Islet of Langerhans (tissue), 1 donor: ENCODE measurements around the gene KRTAP10-1.
"Not testable (repeated sequence)": the region's sequence is repeated elsewhere in the genome, so short reads cannot be mapped to it uniquely, and the experiment has no call there.

ENCODE experiments used
- FAIRE-seq: peaks from one replicate; lab custom pipeline; 2011; peaks lifted over from hg19 to GRCh38; lab: Jason Lieb, UNC

Gene KRTAP10-1, protein sequence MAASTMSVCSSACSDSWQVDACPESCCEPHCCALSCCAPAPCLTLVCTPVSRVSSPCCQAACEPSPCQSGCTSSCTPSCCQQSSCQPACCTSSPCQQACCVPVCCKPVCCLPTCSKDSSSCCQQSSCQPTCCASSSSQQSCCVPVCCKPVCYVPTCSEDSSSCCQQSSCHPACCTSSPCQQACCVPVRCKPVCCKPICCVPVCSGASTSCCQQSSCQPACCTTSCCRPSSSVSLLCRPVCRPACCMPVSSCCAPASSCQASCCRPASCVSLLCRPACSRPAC

DNA sequence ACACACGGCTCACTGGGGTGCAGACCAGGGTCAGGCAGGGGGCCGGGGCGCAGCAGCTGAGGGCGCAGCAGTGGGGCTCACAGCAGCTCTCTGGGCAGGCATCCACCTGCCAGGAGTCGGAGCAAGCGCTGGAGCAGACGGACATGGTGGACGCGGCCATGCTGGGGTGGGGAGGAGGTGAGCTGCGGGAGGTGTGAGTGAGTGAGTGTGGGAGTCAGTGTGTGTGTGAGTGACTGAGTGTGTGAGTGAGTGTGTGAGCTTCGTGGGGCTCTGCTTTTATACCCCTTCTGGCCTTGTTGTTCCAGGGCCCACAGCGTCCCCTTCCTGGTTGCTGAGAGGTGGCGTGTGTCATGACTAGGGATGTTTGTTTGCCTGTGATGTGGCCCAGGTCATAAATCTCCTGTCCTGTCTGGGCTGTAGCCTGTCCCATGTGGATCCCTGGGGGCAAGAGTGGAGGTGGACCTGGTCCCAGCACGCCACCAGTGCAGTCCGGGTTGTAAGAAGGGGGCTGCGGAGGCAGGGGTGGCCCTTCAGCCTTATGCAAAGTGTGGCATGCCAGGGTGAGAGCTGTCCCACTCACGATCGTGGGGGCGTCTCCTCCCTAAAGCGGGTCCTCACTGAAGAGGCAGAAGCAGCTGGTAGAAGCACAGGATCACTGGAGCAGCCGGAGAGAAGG lies at the start of gene KRTAP10-1:
TSS of gene KRTAP10-1 (minus strand) at position 205 of the 676 bp plus-strand sequence. CDS start at position 160, 45 bp downstream.
- FAIRE-seq, result no peak

DNA sequence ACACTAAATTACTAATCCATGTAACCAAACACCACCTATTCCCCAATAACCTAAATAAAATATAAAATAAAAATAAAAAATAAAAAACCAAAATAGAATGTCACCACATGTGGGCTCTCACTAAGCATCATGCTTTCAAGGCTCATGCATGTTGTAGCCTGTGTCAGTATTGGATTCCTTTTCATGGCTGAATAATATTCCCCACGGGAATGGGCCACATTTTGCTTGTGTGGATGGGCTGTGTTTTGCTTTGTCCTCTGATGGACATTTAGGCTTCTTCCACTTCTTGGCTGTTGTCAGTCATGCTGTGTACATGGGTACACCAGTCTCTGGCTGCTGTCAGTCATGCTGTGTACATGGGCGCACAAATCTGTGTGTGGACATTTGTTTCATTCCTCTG lies 49.1 kb upstream of the KRTAP10-1 start:
- no peak for FAIRE-seq

DNA sequence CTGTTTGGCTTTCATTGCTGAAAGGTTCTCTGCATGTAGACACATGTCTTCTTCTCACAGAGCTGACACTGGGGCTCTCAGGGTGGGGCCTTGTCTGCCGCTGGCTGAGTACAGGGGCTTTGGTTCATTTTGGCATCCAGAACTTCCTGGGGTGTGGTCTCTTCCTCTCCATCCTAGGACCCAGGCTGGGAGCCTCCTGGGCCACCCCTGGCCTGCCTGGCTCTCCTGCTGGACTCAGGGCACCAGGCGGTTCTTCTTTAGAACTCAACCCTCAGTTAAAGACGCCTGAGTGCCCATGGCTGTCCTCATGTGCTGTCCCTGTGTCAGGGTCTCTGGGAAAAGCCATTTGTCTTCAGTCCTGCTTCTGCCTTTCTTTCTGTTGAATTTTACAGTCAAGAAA lies 45.9 kb upstream of the KRTAP10-1 start:
- FAIRE-seq, result no peak

DNA sequence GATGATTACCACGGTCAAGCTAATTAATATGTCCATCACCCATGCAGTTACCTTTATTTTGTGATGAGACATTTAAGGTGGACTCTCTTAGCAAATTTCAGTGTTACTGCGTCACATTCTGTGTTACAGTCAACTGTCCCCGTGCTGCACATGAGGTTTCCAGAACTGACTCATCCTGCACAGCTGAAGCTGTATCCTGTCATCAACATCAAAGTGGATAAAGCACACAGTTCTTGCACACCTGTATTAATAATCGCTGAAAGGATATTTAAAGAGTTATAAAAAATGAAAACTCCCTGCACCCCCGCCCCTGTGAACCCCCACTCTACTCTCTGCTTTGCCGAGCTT lies 43.8 kb upstream of the KRTAP10-1 start:
- no peak for FAIRE-seq

DNA sequence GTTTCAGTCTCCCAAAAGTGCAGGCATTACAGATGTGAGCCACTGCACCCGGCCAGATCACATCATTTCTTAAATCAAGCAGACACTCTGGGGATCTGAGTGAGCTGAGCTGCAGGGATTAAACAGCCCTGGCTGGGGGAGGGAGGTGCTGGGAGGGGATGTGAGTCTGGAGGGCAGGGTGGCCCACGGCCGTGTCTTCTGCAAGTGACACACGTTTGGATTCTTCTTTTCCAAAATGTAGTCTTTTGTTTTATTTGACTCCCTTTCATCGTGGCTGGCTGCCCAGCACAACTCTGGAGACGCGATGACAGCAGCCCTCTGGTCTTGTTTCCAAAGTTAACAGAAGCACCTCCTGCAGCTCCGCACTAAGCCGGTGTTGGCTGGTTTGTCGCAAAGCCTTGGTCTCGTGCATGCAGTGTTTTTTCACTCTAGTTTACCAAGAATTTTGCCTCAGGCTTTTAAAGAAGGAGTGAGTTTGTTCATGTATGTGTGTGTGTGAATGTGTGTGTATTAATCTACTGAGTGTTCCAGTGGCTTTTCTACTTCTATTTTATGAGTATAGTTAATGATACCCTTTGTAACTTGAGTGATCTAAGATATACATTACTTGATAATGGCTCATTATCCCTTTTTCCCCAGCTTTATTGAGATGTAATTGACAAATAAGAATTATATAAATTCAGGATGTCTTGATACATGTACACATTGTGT lies 43.2 kb upstream of the KRTAP10-1 start:
- no peak for FAIRE-seq

DNA sequence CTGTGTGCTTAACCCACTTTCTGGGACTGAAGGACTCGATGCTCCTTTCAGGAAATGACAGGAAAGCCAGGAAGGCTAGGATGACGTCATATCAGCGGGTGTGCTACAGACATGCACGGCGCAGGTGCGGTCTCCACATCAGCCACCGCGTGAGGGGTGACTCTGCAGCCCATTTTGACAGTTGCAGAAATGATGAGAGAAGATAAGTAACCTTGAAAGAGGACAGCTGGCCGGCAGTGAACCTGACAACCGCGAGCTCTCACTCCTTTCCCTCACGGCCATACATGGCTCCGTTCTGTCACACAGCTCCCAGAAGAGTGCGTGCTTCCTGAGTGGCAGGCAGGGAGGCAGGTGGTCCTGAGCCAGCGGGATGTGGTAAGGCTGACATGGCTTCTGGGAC lies 42.1 kb upstream of the KRTAP10-1 start:
- no peak for FAIRE-seq

DNA sequence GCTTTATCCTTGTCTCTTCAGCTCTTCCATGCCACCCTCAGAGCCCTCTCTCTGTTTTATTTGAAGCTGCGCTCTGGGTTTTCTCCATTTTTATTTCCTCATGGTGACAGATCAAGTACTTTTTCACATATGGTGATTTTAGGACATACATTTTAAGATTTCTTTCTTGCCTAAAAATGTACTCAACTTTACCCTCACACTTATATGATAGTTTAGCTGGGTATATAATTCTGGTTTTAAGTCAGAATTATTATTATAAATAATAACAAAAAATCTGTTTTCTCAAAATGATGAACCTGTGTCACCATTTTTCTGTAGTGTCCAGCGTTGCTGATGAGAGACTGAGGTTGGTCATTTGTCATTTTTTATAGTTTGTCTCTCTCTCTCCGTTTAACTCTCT lies 41.2 kb upstream of the KRTAP10-1 start:
- FAIRE-seq, result no peak

DNA sequence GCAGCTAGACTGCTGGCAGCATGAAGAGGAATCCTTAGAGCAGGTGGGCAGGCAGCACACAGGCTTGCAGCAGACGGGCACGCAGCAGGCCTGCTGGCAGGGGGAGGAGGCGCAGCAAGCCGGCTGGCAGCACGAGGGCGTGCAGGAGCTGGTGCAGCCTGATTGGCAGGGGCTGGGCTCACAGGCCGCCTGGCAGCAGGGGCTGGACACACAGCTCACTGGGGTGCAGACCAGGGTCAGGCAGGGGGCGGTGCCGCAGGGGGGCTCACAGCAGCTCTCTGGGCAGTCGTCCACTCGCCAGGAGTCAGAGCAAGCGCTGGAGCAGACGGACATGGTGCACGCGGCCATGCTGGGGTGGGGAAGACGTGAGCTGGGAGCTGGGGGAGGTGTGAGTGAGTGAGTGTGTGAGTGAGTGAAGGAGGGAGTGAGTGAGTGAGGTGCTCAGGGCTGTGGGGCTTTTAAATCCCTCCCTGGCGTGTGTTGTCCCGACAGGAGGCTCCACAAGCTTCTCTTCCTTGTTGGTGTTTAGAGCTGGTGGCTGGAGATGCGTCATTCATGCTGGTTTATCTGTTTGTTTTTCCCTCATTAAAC lies 40.3 kb upstream of the KRTAP10-1 start, which contains the start of gene KRTAP10-5:
TSS of gene KRTAP10-5 (minus strand) at position 374 of the 591 bp plus-strand sequence. CDS start at position 348, 26 bp downstream.
- not testable (repeated sequence) for FAIRE-seq

DNA sequence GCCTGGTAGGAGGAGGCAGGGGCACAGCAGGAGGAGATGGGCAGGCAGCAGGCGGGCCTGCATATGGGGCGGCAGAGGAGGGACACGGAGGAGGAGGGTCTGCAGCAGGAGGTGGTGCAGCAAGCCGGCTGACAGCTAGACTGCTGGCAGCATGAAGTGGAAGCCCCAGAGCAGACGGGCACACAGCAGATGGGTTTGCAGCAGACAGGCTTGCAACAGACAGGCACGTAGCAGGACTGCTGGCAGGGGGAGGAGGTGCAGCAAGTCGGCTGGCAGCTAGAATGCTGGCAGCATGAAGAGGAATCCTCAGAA lies 39.8 kb upstream of the KRTAP10-1 start:
- no peak for FAIRE-seq

DNA sequence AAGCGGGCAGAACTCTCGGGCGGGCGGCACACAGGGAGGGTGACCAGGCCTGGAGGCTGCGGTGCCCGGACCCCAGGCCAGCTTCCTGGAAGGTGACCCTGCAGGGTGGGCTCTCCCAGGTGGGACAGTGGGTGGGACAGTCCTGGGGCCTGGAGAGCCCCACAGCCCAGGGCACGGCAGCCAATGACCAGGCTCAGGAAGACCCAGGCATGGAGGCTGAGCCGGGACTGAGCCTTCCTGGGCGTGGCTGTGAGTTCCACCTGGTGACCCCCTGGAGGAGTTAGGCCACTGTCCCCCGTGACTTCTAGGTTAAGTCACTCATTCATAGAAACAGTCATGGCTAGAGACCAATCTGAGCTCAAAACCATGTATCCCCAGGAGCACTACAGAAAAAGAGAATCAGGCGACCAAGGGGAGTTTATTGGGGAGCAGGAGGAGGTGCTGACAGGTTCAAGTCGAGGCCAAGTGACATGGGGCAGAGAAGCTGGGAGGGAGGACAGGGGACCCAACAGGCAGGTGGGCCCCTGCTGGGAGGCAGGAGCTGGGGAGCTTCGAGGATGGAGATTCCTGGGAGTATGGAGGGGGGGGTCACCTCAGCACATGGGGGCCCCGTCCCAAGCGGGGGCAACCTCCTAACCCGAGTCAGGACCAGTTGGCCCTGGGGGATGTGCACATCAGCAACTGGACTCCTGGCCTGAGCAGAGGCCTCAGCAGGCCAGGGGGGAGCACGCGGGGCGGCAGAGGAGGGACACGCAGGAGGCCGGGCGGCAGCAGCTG lies 39.2 kb upstream of the KRTAP10-1 start:
- FAIRE-seq, result no peak

DNA sequence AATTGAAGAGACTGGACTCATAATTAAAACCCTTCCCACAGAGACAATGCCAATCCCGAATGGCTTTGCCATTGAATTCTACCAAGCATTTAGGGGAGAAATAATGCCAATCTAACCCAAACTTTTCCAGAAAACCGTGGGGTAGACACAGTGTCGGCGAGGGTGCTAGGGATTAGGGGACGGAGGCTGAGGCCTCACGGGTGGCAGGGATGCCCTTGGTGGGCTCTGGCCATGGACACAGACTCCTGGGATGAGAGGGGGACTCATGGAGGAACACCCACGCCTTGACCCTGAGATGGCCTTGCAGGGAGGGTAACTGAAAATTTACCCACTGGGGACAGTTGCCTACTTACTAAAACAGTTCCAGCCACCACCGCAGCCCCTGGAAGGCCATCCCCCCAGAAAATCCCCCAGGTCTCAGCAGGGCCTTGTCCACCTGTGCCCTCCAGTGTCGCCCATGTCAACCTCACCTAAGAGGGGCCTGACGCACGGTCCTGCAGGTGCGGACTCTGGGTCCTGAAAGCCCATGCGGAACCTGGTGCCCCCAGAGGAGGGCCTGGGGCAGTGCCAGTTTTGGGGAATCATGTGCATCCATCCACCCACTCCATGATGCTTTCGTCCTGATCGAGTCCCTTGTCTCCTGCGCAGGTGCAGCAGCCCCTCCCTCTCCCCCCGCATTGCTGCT lies 38.5 kb upstream of the KRTAP10-1 start:
- FAIRE-seq, result no peak

DNA sequence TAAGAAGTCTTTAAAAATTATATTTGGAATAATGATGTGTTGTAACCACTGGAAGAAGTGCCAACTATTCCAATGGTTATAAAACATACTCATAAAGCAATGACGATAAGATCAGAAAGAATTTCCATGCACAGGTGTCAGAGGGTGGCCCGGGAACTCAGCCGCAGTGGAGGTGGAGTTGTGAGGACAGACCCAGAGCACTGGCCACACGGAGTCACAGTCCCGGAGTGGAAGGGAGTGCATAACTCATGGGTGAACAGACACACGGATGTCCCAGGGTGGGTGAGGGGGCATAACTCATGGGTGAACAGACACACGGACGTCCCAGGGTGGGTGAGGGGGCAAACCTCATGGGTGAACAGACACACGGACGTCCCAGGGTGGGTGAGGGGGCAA lies 36.0 kb upstream of the KRTAP10-1 start:
- no peak for FAIRE-seq

DNA sequence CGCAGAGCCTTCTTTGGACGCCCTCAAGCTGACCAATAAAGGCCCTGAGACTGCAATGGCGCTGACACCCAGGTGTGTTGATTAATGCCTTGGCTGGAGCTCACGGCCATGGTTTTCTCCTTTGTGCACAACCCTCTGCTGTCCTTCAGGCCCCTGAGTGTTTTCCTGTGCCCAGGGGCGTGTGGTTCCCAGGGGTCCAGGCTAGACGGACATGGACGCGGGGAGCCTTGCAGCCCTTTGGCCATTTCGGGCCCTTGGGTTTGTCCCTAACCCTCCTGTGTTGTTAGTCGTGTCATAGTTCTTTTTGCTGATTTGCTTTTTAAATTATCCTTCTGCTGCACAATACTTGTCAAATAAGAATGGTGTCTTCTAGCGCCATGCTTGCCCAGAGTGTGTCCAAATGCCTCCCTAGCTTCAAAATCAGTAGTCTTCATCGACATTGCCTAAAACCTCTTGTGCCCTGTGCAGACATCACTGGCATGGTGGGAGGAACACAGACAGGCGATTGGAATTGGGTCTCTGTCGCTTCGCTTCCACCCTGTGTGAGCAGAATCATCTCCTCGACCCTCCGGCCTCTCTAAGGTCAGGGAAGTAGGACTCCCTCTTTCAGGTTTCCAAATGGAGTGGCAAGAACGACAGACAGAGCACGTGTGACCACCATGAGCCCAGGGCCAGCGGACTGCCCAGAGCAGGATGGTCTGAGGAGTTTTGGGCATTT lies 35.5 kb upstream of the KRTAP10-1 start:
- FAIRE-seq, result no peak

DNA sequence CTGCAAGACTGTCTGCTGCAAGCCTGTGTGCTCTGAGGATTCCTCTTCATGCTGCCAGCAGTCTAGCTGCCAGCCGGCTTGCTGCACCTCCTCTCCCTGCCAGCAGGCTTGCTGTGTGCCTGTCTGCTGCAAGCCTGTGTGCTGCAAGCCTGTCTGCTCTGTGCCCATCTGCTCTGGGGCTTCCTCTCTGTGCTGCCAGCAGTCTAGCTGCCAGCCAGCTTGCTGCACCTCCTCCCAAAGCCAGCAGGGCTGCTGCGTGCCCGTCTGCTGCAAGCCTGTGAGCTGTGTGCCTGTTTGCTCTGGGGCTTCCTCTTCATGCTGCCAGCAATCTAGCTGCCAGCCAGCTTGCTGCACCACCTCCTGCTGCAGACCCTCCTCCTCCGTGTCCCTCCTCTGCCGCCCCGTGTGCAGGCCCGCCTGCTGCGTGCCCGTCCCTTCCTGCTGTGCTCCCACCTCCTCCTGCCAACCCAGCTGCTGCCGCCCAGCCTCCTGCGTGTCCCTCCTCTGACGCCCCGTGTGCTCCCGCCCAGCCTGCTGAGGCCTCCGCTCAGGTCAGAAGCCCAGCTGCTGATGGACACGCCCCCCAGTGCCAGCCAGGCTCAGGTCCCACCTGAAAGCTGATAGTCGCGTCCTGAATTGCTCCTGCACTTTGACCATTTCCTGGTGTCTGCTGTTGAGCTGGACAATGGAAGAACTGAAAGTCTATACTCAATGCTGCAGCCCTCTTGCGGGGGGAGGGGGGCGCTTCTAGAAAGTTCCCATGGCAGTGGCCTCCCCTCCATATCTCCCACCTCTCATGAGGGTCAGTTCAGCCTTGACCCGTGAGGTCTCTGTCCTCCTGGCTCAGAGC lies 34.7 kb upstream of the KRTAP10-1 start:
- no peak for FAIRE-seq

DNA sequence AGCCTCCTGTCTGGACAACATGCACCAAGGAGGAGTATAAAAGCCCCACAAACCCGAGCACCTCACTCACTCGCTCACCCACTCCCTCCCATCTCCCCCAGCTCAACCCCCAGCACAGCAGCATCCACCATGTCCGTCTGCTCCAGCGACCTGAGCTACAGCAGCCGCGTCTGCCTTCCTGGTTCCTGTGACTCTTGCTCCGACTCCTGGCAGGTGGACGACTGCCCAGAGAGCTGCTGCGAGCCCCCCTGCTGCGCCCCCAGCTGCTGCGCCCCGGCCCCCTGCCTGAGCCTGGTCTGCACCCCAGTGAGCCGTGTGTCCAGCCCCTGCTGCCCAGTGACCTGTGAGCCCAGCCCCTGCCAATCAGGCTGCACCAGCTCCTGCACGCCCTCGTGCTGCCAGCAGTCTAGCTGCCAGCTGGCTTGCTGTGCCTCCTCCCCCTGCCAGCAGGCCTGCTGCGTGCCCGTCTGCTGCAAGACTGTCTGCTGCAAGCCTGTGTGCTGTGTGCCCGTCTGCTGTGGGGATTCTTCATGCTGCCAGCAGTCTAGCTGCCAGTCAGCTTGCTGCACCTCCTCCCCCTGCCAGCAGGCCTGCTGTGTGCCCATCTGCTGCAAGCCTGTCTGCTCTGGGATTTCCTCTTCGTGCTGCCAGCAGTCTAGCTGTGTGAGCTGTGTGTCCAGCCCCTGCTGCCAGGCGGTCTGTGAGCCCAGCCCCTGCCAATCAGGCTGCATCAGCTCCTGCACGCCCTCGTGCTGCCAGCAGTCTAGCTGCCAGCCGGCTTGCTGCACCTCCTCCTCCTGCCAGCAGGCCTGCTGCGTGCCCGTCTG lies 33.8 kb upstream of the KRTAP10-1 start, which contains the start of gene KRTAP10-4:
TSS of gene KRTAP10-4 (plus strand) at position 100 of the 827 bp plus-strand sequence. CDS start at position 130, 30 bp downstream.
- not testable (repeated sequence) for FAIRE-seq

DNA sequence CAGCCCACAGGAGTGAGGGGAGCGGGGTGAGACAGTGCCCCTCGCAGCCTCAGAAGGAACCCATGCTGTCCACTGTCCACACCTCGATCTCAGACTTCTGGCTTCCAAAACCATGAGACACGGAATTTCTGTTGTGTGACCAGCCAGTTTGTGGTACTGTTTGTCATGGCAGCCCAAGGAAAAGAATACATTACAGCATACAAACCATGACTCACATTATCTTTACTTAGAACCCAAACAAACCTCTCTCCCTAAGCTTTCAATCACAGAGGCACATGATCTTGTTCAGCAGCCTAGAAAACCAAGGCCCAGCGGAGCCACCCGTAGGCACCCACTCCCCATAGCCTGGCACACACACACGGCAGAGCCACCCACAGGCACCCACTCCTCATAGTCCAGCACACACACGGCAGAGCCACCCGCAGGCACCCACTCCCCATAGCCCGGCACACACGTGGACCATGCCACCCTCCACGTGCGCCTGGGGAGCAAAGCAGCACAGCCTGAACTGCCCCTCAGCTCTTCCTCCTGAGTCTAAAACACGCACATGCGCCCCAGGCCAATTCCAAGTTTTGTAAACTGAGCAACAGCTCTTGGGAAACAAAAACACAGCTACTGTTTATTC lies 33.1 kb upstream of the KRTAP10-1 start:
- FAIRE-seq, result no peak

DNA sequence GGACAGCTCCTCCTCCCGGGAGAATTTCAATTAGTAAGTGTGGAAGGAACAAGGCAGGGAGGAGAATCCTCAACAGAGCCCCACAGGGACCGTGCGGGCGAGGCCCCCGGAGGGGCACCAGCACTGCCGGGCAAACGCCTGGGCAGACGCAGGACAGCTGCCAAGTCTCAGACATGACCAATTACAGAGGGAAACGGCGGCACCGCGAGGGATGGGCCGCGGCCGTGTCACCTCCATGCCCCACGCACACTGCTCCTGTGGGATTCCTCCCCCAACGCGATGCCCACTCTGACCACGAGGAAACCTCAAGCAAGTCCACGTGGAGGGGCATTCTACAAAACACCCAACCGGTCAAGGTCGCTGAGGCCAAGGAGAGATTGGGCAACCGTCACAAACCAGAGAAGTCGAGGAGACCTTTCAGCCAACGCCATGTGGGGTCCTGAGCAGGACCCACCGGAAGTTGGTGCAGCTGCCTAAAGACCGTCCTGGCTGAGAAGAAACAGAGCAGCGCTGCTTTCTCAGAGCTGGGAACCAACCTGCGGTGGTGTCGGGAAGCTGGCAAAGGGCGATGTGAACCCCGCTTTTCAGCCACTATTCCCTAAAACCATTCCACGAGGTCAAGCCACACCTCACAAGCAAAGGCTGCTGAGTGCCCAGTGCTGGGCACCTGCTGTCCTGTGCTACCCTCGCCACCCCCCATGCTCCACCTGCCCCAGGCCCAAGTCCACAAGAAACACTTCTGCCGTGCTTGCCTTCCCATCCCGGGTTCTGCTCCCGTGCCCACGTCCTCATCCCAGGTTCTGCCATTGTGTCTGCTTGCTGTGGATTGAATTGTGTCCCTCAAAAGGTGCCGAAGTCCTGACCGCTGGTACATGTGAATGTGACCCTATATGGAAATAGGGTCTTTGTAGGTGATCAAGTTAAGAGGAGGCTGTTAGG lies 32.1 kb upstream of the KRTAP10-1 start:
- no peak for FAIRE-seq
